Spleen (tissue), 11 donors: ENCODE results near the gene SLIT3. TPM values are rescaled to one million over a fixed set of nuclear protein-coding genes. Genes with fewer than 3 reads are reported as not detected.

Source experiments
- DNase-seq: peaks from one replicate; pipeline ENCODE4 v3.0.0-alpha.2; 2020
- H3K27ac ChIP-seq, 8 donors: fragments of 200-600 bp; sonication (generic) in 7 of 8; 1 replicate in 4 of 8; 2 replicates in 4 of 8; pipeline versions ENCODE4 v1.5.0 to v1.8.0; 2016 to 2021; ENCODE audit warnings: inconsistent platforms in 4 of 8, mild to moderate bottlenecking in 4 of 8, moderate library complexity in 1 of 8
- H3K27me3 ChIP-seq, 7 donors: fragments of 200-600 bp; sonication (generic) in 6 of 7; replicated peaks in 1 of 7; 1 replicate in 4 of 7; 2 replicates in 3 of 7; pipeline versions ENCODE4 v1.5.0 to v1.8.0; 2016 to 2021; ENCODE audit warnings: inconsistent platforms in 3 of 7, mild to moderate bottlenecking in 1 of 7
- H3K36me3 ChIP-seq, 6 donors: fragments of 200-600 bp; sonication (generic) in 5 of 6; 1 replicate in 4 of 6; 2 replicates in 2 of 6; pipeline versions ENCODE4 v1.5.0 to v1.8.0; 2016 to 2021; ENCODE audit warnings: inconsistent platforms in 2 of 6
- H3K4me1 ChIP-seq, 6 donors: fragments of 200-600 bp; sonication (generic) in 5 of 6; 1 replicate in 3 of 6; 2 replicates in 3 of 6; pipeline versions ENCODE4 v1.5.0 to v1.8.0; 2016 to 2021; ENCODE audit warnings: inconsistent platforms in 3 of 6
- H3K4me3 ChIP-seq, 8 donors: fragments of 200-600 bp; sonication (generic) in 7 of 8; 1 replicate in 4 of 8; 2 replicates in 4 of 8; pipeline versions ENCODE4 v1.5.0 to v1.8.0; 2016 to 2021; ENCODE audit warnings: inconsistent platforms in 4 of 8, mild to moderate bottlenecking in 4 of 8, moderate library complexity in 2 of 8
- H3K9me3 ChIP-seq, 8 donors: fragments of 200-600 bp; sonication (generic) in 7 of 8; 1 replicate in 4 of 8; 2 replicates in 4 of 8; pipeline versions ENCODE4 v1.5.0 to v1.8.0; 2016 to 2021; ENCODE audit warnings: inconsistent platforms in 4 of 8
- POLR2A ChIP-seq, 3 donors: fragments of 450-650 bp; IDR thresholded peaks; one replicate each; pipeline ENCODE4 v1.5.1; 2017; ENCODE audit warnings: antibody characterized with exemption in 3 of 3, mild to moderate bottlenecking in 1 of 3
- POLR2AphosphoS5 ChIP-seq, 3 donors: sonication (generic); formaldehyde crosslinking; IDR thresholded peaks; one replicate each; pipeline ENCODE4 v1.5.1; 2017; ENCODE audit warnings: antibody characterized with exemption in 3 of 3
- WGBS, 5 donors: extraction: QIAGEN DNeasy Blood & Tissue Kit in 3 of 5; methylation state at CpG; one replicate each; pipeline versions ENCODE4 v1.1.5 to v1.1.7; 2013 to 2018; 5-methylcytosine and 5-hydroxymethylcytosine counted together
- intact Hi-C: fragments of 100-400 bp; cut with DNase I; formaldehyde crosslinking; loops from one replicate; pipeline ENCODE4 v1.15.0; 2023; ENCODE audit warnings: low total_unique reads
- polyA plus RNA-seq, 3 donors: library from polyadenylated mRNA; stranded (reverse); fragments of 200-250 nt; gene quantifications; one replicate each; pipeline ENCODE4 v1.2.1, GENCODE V29; 2013
- total RNA-seq, 7 donors: library from RNA; depleted of rRNA in 3 of 7; stranded (reverse); fragments of >200 nt in 3 of 7; fragmentation: NEBNext Ultra II Directional in 4 of 7; extraction: Animal tissue kit (Norgen Biotek cat#: 25700) in 4 of 7; gene quantifications; one replicate each; pipeline versions ENCODE4 v1.1.0 to v1.2.1, GENCODE V29; 2016 to 2021
- TF ChIP-seq, protein P1 (sequence below), 11 experiments: fragments of 200-600 bp in 7 of 11; fragments of 450-650 bp in 4 of 11; sonication (generic) in 4 of 11; IDR thresholded peaks in 8 of 11; conservative IDR thresholded peaks in 3 of 11; 1 replicate in 7 of 11; 2 replicates in 4 of 11; pipeline versions ENCODE4 v1.4.0 to v1.8.0; 2016 to 2021; ENCODE audit warnings: antibody characterized with exemption in 11 of 11, inconsistent platforms in 4 of 11, mild to moderate bottlenecking in 1 of 11
- donor health status: healthy with polysubstance abuse.
- donor health status: DM: no; HTN: no; CAD: no; lungs with moderate emphysema.
- donor health status: DM: no; HTN: no; CAD: no.
- donor health status: Bipolar disorder and iron deficiency.
- donor health status: healthy.
- donor health status: DM: no; HTN: no; CAD: no.
- donor health status: DM: yes; HTN: yes; CAD: no.

The SLIT3 gene
- total and polyA plus RNA-seq, 10 donors, result 0.33 to 54.0 (median 13.2) TPM

DNA sequence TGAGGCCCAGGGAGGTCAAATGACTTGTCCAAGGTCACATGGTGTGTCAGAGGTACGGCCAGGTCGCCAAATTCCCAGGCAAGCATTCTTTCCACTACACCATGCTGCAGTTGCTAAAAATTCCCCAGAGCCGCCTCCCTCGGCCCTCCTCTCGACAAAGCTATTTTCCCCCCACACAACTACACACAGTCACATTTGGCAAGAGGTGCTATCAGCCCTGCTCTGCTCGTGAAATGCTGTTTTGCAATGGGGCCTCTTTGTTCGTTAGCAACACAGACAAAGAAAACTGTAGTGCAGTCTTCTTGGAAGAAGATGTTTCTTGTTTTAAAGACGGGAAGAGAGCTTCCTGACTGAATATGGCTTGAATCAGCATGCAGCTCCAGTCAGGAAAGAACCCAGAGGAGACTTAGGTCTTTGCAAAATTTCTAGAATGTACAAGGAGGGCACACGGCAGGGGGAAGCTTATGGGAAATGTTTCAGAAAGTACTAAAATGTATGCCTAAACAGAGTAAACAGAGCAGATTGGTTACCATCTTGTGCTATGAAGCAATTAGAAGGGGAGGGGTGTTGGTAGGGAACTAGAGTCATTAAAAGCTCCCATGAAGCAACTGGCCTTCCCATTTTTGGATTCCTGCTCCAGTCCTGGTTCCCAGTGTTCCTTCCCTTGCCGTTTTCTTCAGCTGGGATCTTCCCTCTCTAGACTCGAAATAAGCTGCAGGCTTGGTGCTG lies 14.2 kb downstream of the SLIT3 start:
- peaks cover 0 to 15% (median 8%) of the 10 kb centered on the region in 8 donors for H3K9me3 ChIP-seq
- no peak overlapping the region for H3K27ac ChIP-seq
- no peaks in the 10 kb centered on the region for H3K36me3 ChIP-seq
- intact Hi-C loops, result no loop called here
- no peak for DNase-seq
- TF ChIP-seq POLR2AphosphoS5 (IDR thresholded peaks at IDR 0.05) (no peak), POLR2A (IDR thresholded peaks at IDR 0.05) (no peak)
- TF ChIP-seq, protein P1, sequence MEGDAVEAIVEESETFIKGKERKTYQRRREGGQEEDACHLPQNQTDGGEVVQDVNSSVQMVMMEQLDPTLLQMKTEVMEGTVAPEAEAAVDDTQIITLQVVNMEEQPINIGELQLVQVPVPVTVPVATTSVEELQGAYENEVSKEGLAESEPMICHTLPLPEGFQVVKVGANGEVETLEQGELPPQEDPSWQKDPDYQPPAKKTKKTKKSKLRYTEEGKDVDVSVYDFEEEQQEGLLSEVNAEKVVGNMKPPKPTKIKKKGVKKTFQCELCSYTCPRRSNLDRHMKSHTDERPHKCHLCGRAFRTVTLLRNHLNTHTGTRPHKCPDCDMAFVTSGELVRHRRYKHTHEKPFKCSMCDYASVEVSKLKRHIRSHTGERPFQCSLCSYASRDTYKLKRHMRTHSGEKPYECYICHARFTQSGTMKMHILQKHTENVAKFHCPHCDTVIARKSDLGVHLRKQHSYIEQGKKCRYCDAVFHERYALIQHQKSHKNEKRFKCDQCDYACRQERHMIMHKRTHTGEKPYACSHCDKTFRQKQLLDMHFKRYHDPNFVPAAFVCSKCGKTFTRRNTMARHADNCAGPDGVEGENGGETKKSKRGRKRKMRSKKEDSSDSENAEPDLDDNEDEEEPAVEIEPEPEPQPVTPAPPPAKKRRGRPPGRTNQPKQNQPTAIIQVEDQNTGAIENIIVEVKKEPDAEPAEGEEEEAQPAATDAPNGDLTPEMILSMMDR (IDR thresholded peaks at IDR 0.05 in 8 of 11, conservative IDR thresholded peaks at IDR 0.05 in 3 of 11), result no peak
- peaks cover 0 to 20% (median 0%) of the 10 kb centered on the region in 7 donors for H3K27me3 ChIP-seq
- WGBS, 5 donors, result 66 to 79% (median 69%) methylated on average over 11 of the region's 11 CpGs
- no peaks in the 10 kb centered on the region for H3K4me1 ChIP-seq
- no peak overlapping the region for H3K4me3 ChIP-seq

DNA sequence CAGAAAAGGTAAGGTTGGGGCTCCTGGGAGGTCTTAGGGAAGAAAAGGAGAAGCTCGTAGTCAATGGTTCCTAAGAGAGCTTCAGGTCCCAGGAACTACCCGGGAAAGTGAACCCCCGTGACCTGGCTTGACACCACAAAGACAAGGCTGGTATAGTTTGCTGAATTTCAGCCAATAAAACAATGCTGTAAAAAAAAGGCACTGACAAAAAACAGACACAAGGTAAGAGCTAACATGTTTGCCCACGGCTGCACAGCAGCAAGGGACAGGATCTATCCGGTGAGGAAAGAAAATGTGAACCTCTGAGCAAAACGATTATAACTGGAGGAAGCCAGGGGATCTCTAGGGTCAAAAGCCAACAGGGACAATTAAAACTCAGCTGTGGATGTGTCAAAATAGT lies 17.1 kb downstream of the SLIT3 start:
- WGBS, 5 donors, result 77 to 88% (median 80%) methylated on average over 6 of the region's 6 CpGs

DNA sequence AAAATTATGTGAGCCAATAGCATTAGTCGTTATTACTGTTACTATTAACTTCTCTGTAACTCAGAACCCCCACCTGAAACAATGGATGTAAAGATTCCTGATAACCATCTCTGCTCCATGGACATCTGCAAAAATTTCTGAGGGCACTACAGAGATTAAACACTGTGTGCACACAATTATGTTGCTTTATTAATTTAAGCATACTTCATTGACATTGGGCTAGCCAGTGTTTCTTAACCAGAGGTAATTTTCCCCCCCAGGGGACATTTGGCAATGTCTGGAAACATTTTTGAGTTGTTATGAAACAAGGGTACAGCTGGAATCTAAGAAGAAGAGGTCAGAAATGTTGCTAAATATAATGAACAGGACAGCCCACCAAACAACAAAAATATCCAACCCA lies 19.3 kb downstream of the SLIT3 start:
- intact Hi-C loops, result no loop called here
- WGBS, 5 donors, result 66 to 81% (median 72%) methylated on average over 1 of the region's 1 CpG
- no peak for DNase-seq

More for the DNA sequence above, 17.1 kb downstream of the SLIT3 start:
- H3K4me3 ChIP-seq, result no peak overlapping the region
- H3K9me3 ChIP-seq, result peaks cover 0 to 15% (median 8%) of the 10 kb centered on the region in 8 donors
- no peaks in the 10 kb centered on the region for H3K36me3 ChIP-seq
- DNase-seq, result no peak
- intact Hi-C loops, result no loop called here
- peaks cover 0 to 11% (median 0%) of the 10 kb centered on the region in 7 donors for H3K27me3 ChIP-seq
- TF ChIP-seq POLR2AphosphoS5 (IDR thresholded peaks at IDR 0.05) (no peak), POLR2A (IDR thresholded peaks at IDR 0.05) (no peak)
- TF ChIP-seq, protein P1 (IDR thresholded peaks at IDR 0.05 in 8 of 11, conservative IDR thresholded peaks at IDR 0.05 in 3 of 11), result no peak
- H3K4me1 ChIP-seq, result no peaks in the 10 kb centered on the region
- no peak overlapping the region for H3K27ac ChIP-seq

DNA sequence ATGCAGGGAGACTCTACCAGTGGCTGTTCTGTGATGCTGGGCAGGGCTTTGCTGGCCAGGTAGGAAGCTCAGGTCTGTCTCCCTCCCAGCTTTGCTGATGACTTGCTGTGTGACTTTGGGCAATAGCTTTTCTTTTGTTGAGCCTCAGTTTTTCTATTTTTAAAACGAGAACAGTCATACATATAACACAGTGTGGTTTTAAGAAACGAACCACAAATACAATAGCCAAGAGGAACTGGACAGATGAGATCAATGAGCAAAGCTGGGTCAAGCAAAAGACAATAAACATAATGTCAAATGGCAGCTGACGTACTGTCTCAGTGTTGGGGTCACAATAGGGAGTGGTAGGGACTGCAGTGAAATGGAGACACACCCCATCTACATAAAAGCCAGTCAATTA lies 20.2 kb downstream of the SLIT3 start:
- H3K4me3 ChIP-seq, result no peak overlapping the region
- H3K4me1 ChIP-seq, result no peaks in the 10 kb centered on the region
- no peaks in the 10 kb centered on the region for H3K36me3 ChIP-seq
- 41 to 48% (median 44%) methylated on average over 3 of the region's 3 CpGs for WGBS, 5 donors
- TF ChIP-seq POLR2AphosphoS5 (IDR thresholded peaks at IDR 0.05) (no peak), POLR2A (IDR thresholded peaks at IDR 0.05) (no peak)
- TF ChIP-seq, protein P1 (IDR thresholded peaks at IDR 0.05 in 8 of 11, conservative IDR thresholded peaks at IDR 0.05 in 3 of 11), result no peak
- no peak overlapping the region for H3K27ac ChIP-seq
- no peaks in the 10 kb centered on the region for H3K27me3 ChIP-seq
- DNase-seq, result no peak
- intact Hi-C loops, result no loop called here
- H3K9me3 ChIP-seq, result peaks cover 0 to 9% (median 5%) of the 10 kb centered on the region in 8 donors

More for the DNA sequence above, 19.3 kb downstream of the SLIT3 start:
- no peak overlapping the region for H3K4me3 ChIP-seq
- H3K27me3 ChIP-seq, result peaks cover 0 to 6% (median 0%) of the 10 kb centered on the region in 7 donors
- TF ChIP-seq, protein P1 (IDR thresholded peaks at IDR 0.05 in 8 of 11, conservative IDR thresholded peaks at IDR 0.05 in 3 of 11), result no peak
- no peak for TF ChIP-seq POLR2AphosphoS5 (IDR thresholded peaks at IDR 0.05)
- no peak for TF ChIP-seq POLR2A (IDR thresholded peaks at IDR 0.05)
- no peaks in the 10 kb centered on the region for H3K36me3 ChIP-seq
- H3K4me1 ChIP-seq, result no peaks in the 10 kb centered on the region
- H3K9me3 ChIP-seq, result peaks cover 0 to 15% (median 8%) of the 10 kb centered on the region in 8 donors
- no peak overlapping the region for H3K27ac ChIP-seq
